ENCODE measurements around the gene SEC24D.

Gene SEC24D

DNA sequence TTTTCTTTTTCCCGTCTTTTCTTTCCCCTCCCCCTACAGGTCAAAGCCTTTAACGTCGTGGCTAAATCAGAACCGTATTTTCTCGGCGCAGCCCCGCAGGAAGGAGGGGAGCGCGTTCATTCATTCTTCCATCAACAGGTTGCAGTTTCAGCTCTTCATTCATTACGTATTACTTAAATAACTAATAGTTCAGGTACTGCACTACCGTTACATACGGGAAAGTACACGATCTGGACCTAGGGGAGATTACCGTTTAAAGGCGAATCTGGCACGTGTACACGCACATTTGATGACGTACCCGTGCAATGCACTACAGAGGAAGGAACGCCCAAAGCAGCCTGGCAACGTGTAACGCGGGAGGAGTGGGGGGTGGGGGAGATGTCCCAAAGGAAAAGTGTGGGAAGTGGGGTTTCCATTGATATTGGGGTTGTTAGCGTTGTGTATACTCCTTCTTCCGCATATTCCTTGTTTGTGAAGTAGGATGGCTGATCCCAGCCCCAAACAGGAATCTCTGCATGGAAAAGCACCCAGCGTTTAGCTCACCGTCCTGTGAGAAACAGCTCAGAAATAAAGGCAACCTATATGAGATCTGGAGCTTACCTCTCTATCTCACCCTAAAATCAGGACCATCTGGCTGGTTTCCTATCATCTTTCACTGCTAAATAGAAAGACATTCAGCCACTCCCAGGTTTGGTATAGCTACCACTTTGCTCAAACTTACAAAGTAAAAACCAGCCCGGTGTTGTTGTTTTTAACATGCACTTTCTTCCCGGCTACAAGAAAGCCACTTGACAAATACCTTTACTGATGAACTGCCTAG is 585 bp upstream of the SEC24D start:
- TF ChIP-seq, protein P1, sequence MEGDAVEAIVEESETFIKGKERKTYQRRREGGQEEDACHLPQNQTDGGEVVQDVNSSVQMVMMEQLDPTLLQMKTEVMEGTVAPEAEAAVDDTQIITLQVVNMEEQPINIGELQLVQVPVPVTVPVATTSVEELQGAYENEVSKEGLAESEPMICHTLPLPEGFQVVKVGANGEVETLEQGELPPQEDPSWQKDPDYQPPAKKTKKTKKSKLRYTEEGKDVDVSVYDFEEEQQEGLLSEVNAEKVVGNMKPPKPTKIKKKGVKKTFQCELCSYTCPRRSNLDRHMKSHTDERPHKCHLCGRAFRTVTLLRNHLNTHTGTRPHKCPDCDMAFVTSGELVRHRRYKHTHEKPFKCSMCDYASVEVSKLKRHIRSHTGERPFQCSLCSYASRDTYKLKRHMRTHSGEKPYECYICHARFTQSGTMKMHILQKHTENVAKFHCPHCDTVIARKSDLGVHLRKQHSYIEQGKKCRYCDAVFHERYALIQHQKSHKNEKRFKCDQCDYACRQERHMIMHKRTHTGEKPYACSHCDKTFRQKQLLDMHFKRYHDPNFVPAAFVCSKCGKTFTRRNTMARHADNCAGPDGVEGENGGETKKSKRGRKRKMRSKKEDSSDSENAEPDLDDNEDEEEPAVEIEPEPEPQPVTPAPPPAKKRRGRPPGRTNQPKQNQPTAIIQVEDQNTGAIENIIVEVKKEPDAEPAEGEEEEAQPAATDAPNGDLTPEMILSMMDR (IDR thresholded peaks at IDR 0.05; ENCODE audit: low read depth, low read length), result no peak
- peak; percentile 74 to 78 for DNase-seq (ENCODE audit: low read depth in 2 of 2)
- H3K4me3 ChIP-seq (replicated peaks in 1 of 2; ENCODE audit: low read depth in 2 of 2, low read length in 2 of 2), result peak overlapping the region; percentile 69 to 89

DNA sequence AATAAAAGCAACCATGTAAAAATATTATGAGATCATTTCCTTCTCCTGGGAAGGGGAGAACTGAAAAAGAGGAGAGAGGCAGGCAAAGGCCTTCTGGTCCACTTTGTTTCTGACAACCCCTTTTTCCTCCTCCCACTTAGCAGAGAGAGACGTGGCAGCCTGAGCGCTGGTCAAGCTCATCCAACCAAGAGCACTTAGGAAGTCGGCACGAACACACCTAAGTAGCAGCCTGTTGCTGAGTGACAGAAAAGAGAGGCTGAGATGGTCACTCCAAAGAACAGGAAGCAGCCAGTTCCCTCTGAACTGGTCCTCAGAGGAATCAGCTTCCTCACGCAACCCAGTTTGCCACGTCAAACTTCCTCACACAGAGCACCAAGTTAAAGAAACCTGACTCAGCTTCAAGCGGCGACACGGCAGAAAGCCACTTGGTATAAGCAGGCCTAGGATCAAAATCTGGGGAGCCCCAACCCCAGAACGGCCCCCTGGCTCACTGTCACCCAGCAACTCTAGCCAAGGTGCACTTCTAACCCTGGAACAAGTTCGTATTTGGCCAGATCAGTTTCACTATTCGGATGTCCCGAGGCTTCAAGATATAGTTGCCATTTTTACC is 861 bp downstream of the SEC24D start:
- TF ChIP-seq, protein P1 (IDR thresholded peaks at IDR 0.05; ENCODE audit: low read depth, low read length), result no peak

DNA sequence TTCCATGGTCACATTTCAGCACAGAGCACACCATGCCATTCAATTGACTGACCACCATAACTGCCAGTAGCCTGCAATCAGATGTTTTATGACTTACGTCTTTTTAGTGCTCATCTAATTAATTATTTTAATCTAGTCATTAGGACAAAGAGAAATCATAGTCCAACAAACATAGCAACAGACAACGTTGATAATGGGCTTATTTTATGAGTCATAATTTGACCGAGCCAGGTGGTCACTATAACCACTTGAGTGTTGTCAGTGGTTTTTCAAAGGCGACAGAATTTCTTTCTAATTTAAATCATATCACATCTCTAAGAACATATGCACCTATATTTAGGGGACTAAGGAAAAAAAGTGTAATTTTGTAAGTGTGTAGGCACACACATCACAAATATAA is 1.9 kb downstream of the SEC24D start:
- peak overlapping the region; percentile 14 to 89 for H3K4me3 ChIP-seq (replicated peaks in 1 of 2; ENCODE audit: low read depth in 2 of 2, low read length in 2 of 2)
- TF ChIP-seq, protein P1 (IDR thresholded peaks at IDR 0.05; ENCODE audit: low read depth, low read length), result no peak
- DNase-seq (ENCODE audit: low read depth in 2 of 2), result peak in 1 of 2 donors; percentile 27

More for the DNA sequence above, 861 bp downstream of the SEC24D start:
- peak; percentile 90 to 95 for DNase-seq (ENCODE audit: low read depth in 2 of 2)
- peak overlapping the region; percentile 69 to 89 for H3K4me3 ChIP-seq (replicated peaks in 1 of 2; ENCODE audit: low read depth in 2 of 2, low read length in 2 of 2)

DNA sequence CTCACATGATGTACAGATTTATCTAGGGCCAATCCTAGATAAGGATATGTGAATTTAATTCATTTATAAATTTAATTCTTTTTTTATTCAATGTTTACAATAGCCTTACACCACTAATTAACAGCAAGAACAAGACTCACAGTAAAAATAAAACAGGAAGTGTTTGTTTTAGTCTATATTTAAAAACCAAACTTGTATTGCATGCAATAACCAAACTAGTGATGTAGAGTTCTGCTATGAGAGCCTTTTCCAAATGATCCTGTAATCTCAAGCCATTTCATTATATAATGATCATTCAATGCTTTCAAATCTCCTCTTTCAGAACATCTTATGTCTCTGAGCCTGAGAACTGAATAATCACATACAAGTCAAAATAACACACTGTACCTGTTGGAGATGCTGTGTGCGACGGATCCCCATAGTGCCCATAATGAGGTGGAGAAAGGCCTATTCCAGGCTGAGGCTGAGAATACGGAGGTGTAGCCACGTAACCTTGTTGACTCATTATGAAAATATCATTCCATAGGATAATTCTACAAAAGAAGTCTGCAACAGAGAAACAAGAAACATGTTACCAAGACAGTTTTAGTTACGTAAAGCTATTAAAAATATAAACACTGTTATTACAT is 2.6 kb downstream of the SEC24D start:
- DNase-seq (ENCODE audit: low read depth in 2 of 2), result no peak
- TF ChIP-seq, protein P1 (IDR thresholded peaks at IDR 0.05; ENCODE audit: low read depth, low read length), result no peak
- H3K4me3 ChIP-seq (replicated peaks in 1 of 2; ENCODE audit: low read depth in 2 of 2, low read length in 2 of 2), result peak overlapping the region in 1 of 2 donors; percentile 89

DNA sequence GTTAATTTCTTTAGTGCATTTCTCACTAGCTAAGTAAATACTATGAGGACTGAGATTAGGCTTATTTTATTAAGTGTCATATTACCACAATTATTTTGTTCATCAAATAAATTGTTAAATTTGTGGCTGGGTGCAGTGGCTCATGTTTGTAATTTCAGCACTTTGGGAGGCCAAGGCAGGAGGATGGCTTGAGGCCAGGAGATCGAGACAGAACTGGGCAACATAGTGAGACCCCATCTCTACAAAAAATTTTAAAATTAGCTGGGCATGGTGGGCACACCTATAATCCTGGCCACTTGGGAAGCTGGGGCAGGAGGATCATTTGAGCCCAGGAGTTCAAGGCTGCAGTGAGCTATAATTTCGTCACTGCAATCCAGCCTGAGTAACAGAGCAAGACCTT is 6.8 kb downstream of the SEC24D start:
- TF ChIP-seq, protein P1 (IDR thresholded peaks at IDR 0.05; ENCODE audit: low read depth, low read length), result no peak

DNA sequence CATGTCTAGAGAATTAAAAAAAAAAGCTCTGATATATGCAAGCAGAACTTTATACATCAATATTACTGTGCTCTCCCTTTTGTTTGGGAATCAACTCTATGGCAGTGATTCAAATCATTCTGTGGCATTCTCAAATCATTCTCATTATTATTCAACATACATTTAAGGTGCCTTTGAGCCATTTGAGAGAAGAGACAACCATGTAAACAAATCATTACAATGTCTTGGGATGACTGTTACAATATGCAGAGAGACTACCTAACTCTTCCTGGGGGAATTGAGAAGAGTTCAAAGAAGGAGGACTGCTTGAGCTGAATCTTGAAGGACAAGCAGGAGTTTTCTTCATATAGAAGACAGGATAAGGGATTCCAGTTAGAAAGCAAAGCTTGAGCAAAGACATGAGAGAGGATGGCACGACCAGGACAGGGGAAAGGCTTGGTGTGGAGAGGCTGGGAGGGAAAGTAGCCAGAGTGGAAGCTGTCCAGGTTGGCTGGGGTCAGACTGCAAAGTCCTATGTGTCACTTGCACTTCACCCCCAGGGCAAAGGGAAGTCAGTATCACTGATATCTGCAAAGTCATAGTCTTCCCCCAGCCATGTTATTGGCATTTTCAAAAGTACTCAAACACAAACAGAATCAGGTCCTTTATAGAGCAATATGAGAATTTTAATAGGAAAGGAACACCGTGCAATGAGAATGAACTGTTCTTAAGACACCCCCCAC is 9.0 kb downstream of the SEC24D start:
- no peak overlapping the region for H3K4me3 ChIP-seq (replicated peaks in 1 of 2; ENCODE audit: low read depth in 2 of 2, low read length in 2 of 2)
- no peak for DNase-seq (ENCODE audit: low read depth in 2 of 2)
- TF ChIP-seq, protein P1 (IDR thresholded peaks at IDR 0.05; ENCODE audit: low read depth, low read length), result no peak

More for the DNA sequence above, 6.8 kb downstream of the SEC24D start:
- no peak for DNase-seq (ENCODE audit: low read depth in 2 of 2)
- H3K4me3 ChIP-seq (replicated peaks in 1 of 2; ENCODE audit: low read depth in 2 of 2, low read length in 2 of 2), result no peak overlapping the region

Measured in cardiac fibroblast (primary cell).